GM18867 (cell line): ENCODE results near the gene BCL2L15.
"Not testable (repeated sequence)": the region's sequence is repeated elsewhere in the genome, so short reads cannot be mapped to it uniquely, and the experiment has no call there.

Source experiments
- ATAC-seq: cut with Tn5 transposase; IDR thresholded peaks from one replicate; pipeline ENCODE4 v1.9.1; 2021; ENCODE audit warnings: mild to moderate bottlenecking, moderate library complexity; ENCODE audit not compliant: unreplicated experiment

Gene BCL2L15

GRCh38 chr1:113872219-113872935 lies 15.0 kb downstream of the BCL2L15 start:
- peak; percentile 21 for ATAC-seq

- peak; percentile 95 for ATAC-seq
Measured at GRCh38 chr1:113871597-113872113, 15.7 kb downstream of the BCL2L15 start, which contains the start of gene PTPN22. PTPN22 (minus strand) TSS chr1:113871712.

GRCh38 chr1:113870778-113871177 lies 16.6 kb downstream of the BCL2L15 start:
- no peak for ATAC-seq

GRCh38 chr1:113868387-113869083 lies 18.8 kb downstream of the BCL2L15 start:
- ATAC-seq = no peak

- no peak for ATAC-seq
Measured at GRCh38 chr1:113861641-113862040, 25.7 kb downstream of the BCL2L15 start.

GRCh38 chr1:113860891-113861290 lies 26.5 kb downstream of the BCL2L15 start:
- ATAC-seq = no peak

GRCh38 chr1:113859478-113860175 lies 27.8 kb downstream of the BCL2L15 start:
- ATAC-seq = peak; percentile 85

GRCh38 chr1:113858982-113859381 lies 28.4 kb downstream of the BCL2L15 start:
- ATAC-seq = no peak

GRCh38 chr1:113858418-113858817 lies 29.0 kb downstream of the BCL2L15 start:
- ATAC-seq = peak; percentile 49

- ATAC-seq = no peak
Measured at GRCh38 chr1:113857776-113858175, 29.6 kb downstream of the BCL2L15 start.

- no peak for ATAC-seq
Measured at GRCh38 chr1:113856401-113856790, 31.0 kb downstream of the BCL2L15 start.

- ATAC-seq = no peak
Measured at GRCh38 chr1:113855630-113856400, 31.6 kb downstream of the BCL2L15 start.

- ATAC-seq = no peak
Measured at GRCh38 chr1:113854234-113854633, 33.1 kb downstream of the BCL2L15 start.

GRCh38 chr1:113852694-113853093 lies 34.7 kb downstream of the BCL2L15 start:
- not testable (repeated sequence) for ATAC-seq

GRCh38 chr1:113850127-113850796 lies 37.1 kb downstream of the BCL2L15 start:
- no peak for ATAC-seq

- no peak for ATAC-seq
Measured at GRCh38 chr1:113849072-113849471, 38.3 kb downstream of the BCL2L15 start.

GRCh38 chr1:113846391-113847035 lies 40.9 kb downstream of the BCL2L15 start:
- ATAC-seq = no peak

- no peak for ATAC-seq
Measured at GRCh38 chr1:113836534-113836933, 50.8 kb downstream of the BCL2L15 start.

GRCh38 chr1:113835686-113836290 lies 51.6 kb downstream of the BCL2L15 start:
- ATAC-seq = no peak
